HG02623 (cell line): ENCODE results near the gene CDC42BPG.

Experiments used
- ATAC-seq: cut with Tn5 transposase; IDR thresholded peaks from one replicate; pipeline ENCODE4 v1.9.1; 2021; ENCODE audit warnings: moderate library complexity; ENCODE audit not compliant: unreplicated experiment

Gene CDC42BPG

GRCh38 chr11:64878494-64879243, 34.2 kb upstream of the CDC42BPG start, which contains the start of gene EHD1:
EHD1 (minus strand) TSS chr11:64878621; CDS start chr11:64878464, 157 bp downstream.
- ATAC-seq, result peak; percentile 69

GRCh38 chr11:64878223-64878493, 33.7 kb upstream of the CDC42BPG start:
- peak; percentile 11 for ATAC-seq

- no peak for ATAC-seq
These were observed 33.2 kb upstream of the CDC42BPG start for GRCh38 chr11:64877390-64878222.

- ATAC-seq, result no peak
These were observed 32.4 kb upstream of the CDC42BPG start for GRCh38 chr11:64876835-64877341.

- ATAC-seq, result no peak
These were observed 31.8 kb upstream of the CDC42BPG start for GRCh38 chr11:64876229-64876750.

GRCh38 chr11:64875369-64876228, 31.1 kb upstream of the CDC42BPG start:
- ATAC-seq, result no peak

- no peak for ATAC-seq
These were observed 30.1 kb upstream of the CDC42BPG start for GRCh38 chr11:64874308-64875240.

GRCh38 chr11:64872790-64873488, 28.5 kb upstream of the CDC42BPG start:
- no peak for ATAC-seq

- ATAC-seq, result no peak
These were observed 27.0 kb upstream of the CDC42BPG start for GRCh38 chr11:64871492-64871891.

GRCh38 chr11:64870893-64871466, 26.5 kb upstream of the CDC42BPG start:
- no peak for ATAC-seq

GRCh38 chr11:64870176-64870892, 25.9 kb upstream of the CDC42BPG start:
- ATAC-seq, result no peak

GRCh38 chr11:64869571-64870175, 25.2 kb upstream of the CDC42BPG start:
- no peak for ATAC-seq

GRCh38 chr11:64868904-64869570, 24.6 kb upstream of the CDC42BPG start:
- no peak for ATAC-seq

- ATAC-seq, result no peak
These were observed 23.5 kb upstream of the CDC42BPG start for GRCh38 chr11:64867748-64868462.

GRCh38 chr11:64866173-64866491, 21.7 kb upstream of the CDC42BPG start:
- no peak for ATAC-seq

- peak; percentile 36 for ATAC-seq
These were observed 21.1 kb upstream of the CDC42BPG start for GRCh38 chr11:64865286-64866172.
